HTR-8/SVneo (cell line): Measurements from ENCODE around the gene CEACAM19.
"Not testable (repeated sequence)": the region's sequence is repeated elsewhere in the genome, so short reads cannot be mapped to it uniquely, and the experiment has no call there.

Experiments used
- DNase-seq: peaks from one replicate; pipeline ENCODE4 v3.0.0; 2011; ENCODE audit warnings: low spot score, mixed read lengths; ENCODE audit not compliant: insufficient read length
- FAIRE-seq: peaks from 2 replicates; lab custom pipeline; 2011; peaks lifted over from hg19 to GRCh38; lab: Jason Lieb, UNC

CEACAM19 gene, protein sequence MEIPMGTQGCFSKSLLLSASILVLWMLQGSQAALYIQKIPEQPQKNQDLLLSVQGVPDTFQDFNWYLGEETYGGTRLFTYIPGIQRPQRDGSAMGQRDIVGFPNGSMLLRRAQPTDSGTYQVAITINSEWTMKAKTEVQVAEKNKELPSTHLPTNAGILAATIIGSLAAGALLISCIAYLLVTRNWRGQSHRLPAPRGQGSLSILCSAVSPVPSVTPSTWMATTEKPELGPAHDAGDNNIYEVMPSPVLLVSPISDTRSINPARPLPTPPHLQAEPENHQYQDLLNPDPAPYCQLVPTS

DNA sequence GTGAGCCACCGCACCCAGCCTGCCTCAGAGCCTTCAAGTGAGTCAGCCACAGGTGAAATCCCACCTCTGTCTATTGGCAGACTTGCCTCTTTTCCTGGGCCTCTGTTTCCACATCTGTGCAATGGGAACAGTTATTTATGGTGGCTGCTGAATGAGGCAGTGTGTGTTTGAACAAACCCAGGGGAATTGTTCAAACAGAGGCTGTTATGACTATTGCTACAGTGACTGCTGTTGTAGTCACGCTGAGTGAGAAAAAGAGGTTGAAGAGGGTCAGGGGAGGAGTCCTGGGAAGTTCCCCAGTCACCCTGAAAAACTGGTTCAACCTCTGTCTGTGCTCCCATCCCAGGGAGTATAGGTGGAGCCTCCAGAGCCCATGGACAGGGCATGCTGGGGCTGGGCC lies at the start of gene CEACAM19:
CEACAM19 (plus strand) TSS at position 83 of the 400 bp plus-strand sequence. CDS start 450 bp downstream, outside the sequence.
- FAIRE-seq (no peak), DNase-seq (no peak)

DNA sequence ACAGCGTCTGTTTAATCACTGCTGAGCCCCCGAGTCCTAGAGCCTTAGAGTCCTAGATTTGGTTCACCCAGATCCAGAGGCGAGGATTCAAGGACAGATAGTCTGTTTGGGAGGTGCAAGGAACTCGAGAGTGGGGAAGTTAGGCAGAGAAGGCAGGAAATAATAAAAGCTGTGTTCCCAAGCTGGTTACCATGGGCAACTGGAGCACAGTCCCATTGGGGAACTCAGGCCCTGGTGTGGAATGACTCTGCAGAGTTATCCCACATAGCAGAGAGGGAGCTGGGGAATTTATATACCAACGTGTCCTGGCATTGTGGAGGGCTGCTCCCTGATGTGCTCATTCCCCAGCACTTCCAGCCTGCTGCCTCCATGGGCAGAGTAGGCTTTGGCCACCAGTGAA lies 48.2 kb upstream of the CEACAM19 start:
- FAIRE-seq (no peak), DNase-seq (no peak)

DNA sequence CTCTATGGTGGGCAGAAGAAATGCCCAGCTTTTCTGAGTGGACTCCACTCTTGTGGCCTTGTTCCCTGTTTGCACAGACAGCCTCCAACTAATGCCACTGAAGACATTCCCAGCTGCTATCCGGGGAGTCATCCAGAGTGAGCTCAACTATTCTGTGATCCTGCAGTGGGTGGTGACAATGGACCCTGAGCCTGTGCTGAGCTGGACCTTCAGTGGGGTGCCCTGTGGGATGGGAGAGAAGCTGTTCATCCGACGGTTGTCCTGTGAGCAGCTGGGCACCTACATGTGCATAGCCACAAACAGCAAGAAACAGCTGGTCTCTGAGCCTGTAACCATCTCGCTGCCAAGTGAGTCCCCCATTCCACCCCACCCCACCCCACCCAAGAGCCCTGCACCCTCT lies 47.7 kb upstream of the CEACAM19 start:
- FAIRE-seq: no peak
- no peak for DNase-seq

DNA sequence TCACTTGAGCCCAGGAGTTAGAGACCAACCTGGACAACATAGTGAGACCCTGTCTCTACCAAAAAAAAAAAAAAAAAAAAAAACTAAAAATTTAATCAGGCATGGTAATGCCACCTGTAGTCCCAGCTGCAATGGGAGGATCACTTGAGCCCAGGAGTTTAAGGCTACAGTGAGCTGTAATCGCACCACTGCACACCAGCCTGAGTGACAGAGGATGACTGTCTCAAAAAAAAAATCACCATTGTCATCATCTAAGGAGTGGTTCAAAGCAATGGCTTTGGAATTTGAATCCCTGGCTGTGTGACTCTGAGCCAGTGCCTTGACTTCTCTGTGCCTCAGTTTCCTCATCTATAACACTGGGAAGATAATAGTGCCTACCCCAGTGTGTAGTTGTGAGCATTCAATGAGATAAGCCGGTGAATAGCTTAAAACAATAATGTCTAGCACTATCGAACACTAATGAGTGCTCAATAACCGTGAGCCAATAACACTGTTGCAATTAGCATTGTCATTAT lies 46.4 kb upstream of the CEACAM19 start:
- no peak for DNase-seq
- no peak for FAIRE-seq

DNA sequence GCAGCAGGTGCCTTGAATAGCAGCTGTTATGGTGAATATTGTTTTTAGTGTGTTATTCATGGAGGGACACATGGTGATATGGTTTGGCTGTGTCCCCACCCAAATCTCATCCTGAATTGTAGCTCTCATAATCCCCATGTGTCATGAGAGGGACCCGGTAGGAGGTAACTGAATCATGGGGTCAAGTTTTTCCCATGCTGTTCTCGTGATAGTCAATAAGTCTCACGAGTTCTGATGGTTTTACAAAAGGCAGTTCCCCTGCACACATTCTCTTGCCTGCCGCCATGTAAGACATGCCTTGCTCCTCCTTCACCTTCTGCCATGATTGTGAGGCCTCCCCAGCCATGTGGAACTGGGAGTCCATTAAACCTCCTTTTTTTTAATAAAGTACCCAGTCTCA lies 45.6 kb upstream of the CEACAM19 start:
- DNase-seq, FAIRE-seq: not testable (repeated sequence)

DNA sequence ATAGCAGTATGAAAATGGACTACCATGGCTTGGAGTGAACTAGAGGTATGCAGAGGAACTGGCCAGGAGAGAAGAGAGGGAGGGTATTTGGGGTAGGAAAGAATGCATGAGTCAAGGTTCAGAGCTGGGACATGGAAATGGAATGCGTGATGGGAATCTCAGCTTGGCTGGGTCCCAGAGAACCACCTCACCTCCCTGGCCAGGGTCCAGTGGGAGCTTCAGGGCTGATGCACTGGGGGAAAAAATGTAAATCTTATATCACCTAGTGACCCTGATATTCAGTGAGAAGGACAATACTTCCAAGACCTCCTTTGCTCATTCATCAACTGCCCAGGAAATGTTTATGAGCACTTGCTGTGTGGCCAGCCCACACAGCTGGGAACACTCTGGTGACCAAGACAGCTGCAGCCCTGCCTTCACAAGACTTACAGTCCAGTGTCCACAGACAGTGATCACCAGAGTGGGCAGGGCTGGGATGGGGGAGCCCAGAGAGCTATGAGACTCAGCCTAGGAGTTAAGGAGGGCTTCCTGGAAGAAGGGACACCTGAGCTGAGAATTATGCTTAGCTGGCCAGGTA lies 45.1 kb upstream of the CEACAM19 start:
- FAIRE-seq (peak; percentile 98), DNase-seq (peak; percentile 69)

DNA sequence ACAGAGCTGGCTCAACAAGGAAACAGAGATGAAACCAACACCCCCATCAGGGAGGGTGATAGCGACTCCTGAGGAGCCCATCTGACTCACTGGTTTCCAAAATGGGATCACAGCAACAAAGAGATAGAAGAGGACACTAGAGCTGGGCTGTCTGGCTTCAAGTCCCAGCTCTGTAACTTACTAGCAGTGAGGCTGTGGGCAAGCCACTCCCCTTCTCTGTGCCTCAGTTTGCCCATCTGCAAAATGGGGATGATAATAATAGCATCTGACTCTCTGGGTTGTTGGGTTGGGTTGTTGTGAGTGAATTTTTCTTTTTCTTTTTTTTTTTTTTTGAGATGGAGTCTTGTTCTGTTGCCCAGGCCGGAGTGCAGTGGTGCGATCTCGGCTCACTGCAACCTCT lies 43.7 kb upstream of the CEACAM19 start:
- DNase-seq (no peak), FAIRE-seq (no peak)

DNA sequence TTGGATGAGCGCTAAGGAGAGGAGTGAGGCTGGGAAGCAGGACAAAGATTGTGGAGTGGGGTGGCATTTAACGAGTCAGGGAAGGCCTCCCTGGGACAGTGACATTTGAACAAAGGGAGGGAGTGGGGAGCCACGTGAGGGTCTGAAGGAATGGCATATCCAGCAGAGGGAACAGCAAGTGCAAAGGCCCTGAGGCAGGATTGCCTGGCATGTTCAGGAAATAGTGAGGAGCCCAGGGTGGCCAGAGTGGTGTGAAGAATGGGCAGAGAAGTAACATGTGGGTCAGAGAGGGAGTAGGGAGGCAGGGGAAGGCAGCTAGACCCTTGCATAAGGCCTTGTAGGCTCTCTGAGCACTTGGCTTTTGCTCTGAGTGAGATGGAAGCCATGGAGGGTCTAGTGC lies 42.5 kb upstream of the CEACAM19 start:
- no peak for FAIRE-seq
- no peak for DNase-seq

DNA sequence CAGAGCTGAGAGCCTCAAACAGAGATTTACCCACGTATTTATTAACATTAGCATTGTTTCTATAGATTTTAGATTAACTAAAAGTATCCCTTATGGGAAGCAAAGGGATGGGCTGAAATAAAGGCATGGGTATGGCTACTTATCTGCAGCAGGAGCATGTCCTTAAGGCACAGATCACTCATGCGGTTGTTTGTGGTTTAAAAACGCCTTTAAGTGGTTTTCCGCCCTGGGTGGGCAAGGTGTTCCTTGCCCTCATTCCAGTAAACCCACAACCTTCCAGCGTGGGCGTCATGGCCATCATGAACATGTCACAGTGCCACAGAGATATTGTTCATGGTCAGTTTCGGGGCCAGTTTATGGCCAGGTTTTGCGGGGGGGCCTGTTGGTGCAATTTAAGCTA lies 39.7 kb upstream of the CEACAM19 start:
- DNase-seq, FAIRE-seq: not testable (repeated sequence)

DNA sequence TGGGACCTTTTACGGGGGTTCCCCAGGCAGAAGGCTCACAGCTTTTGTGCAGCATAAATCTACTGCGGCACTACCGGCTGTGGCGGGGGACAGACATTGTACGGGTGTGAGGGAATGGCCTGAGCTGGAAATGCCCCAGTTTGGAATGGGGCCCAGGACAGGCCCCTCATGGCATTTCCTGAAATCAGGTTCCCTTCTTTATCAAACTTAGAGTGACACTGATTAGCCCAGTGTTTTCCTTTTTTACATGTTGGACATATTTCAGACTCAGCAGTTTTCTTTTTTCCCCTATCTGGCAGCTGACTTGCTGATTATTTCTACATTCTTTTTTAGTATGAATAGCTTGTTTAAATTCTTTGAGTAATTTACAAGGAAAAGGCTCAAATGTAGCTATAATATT lies 37.2 kb upstream of the CEACAM19 start:
- DNase-seq, FAIRE-seq: not testable (repeated sequence)

DNA sequence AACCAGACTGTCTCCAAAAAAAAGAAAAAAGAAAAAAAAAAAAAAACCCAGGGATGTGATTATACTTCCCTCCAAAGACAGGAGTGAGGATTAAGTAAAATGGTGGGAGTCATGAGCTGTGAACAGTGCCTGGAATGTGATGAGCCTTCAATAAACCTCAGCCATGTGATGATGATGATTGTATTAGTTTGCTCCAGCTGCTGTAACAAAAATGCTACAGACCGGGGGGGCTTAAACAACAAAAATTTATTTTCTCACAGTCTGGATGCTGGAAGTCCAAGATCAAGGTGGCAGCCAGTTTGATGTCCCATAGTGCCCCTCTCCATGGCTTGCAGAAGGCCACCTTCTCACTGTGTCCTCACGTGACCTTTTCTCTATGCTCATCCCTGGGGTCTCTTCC lies 36.5 kb upstream of the CEACAM19 start:
- FAIRE-seq (no peak), DNase-seq (no peak)

DNA sequence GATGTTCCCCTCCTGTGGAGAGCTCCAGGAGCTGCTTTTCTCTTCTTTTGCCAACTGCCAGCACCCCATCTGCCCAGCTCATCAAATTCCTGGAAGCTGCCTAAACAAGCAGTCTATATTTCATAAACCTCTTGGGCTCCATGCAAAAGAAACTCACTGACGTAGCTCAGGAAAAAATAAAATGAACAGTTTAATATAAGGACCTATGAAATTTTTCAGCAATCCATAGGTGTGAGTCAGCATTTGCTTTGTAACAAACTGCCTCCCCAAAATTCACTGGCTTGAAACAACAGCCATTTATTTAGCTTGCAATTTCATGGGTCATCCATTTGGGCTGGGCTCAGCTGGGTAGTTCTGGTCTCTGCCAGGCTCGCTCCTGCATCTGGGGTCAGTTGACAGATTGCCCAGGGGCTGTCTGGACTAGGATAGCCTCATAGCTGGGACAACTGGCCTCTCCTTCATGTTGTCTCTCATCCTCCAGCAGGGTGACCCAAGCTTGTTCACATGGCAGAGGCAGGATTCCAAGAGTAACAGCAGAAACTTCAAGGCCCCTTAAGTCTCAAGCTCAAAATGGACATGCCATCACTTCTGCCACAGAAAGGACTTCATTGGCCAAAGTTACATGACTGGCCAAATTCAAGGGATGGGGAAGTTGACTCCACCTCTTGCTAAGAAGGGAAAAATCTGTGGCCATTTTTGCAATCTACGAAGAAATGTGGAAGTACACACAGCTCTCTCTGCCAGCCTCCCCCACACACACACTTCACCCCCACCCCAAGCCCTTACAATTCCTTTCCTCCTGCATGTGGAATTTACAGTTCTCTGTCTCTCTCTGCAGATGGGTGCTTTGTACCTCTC lies 35.5 kb upstream of the CEACAM19 start:
- no peak for FAIRE-seq
- no peak for DNase-seq

DNA sequence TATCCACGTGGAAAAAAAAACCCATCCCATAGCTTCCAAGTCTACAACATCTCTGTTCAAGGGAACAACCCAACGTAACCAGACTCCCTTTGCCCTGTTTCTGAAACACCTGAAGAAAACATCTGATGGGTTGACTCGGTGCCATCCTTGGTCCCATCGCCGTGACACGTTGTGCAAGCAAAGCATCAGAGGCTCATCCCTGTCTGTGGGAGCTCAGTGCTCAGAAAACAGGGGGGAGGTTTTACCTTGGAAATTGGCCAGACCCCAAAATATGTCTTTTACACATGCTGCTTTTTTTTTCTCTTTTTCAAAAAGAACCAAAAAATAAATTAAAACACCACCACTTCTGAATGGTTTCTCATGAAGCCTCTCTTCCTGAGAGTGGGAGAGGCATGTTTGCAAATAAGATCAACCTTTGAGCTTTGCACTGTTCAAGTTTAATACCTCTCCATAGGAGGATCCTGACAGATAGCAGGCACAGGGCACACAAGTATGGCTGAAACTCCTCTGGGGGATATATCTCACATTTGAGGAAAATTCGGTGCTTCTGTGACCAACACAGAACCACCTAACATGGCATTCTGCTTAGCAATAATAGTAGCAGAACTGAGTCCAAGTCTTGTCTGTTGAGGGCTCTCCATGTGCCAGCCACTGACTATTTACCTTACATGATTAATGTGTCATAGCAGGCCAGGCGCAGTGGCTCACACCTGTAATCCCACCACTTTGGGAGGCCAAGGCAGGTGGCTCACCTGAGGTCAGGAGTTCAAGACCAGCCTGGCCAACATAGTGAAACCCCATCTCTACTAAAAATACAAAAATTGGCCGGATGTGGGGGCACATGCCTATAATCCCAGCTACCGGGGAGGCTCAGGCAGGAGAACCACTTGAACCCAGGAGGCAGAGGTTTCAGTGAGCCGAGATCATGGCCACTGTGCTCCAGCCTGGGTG lies 34.6 kb upstream of the CEACAM19 start:
- DNase-seq: no peak
- FAIRE-seq: no peak

DNA sequence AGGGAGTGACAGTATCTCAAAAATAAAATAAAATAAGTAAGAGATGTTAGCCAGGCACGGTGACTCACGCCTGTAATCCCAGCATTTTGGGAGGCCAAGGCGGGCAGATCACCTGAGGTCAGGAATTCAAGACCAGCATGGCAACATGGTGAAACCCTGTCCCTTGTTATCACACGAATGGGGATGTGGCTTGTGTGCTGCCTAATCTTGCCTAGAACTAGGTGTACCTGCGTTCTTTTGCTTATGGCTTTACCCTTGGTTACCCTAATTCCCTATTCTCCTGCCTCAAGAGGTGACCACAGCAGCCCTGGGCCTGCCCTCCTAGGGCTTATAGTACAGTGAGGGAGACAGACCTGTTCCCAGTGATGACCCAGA lies 33.9 kb upstream of the CEACAM19 start:
- FAIRE-seq: no peak
- DNase-seq: no peak

DNA sequence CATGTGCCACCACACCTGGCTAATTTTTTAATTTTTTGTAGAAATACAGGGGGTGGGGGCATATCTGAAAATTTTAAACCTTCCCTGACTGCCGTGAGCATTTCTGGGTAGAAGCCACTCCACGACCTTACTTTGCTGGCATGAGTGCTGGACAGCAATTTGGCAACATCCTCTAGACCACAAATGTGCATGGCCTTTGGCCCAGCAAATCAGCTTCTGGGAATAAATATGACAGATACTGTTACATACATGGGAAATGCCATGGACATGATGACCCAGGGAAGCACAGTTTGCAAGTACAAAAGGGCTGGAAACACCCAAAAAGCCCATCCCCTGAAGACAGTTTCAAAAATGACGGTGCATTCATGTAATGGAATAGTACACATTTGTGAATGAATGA lies 30.8 kb upstream of the CEACAM19 start:
- DNase-seq (no peak), FAIRE-seq (no peak)

DNA sequence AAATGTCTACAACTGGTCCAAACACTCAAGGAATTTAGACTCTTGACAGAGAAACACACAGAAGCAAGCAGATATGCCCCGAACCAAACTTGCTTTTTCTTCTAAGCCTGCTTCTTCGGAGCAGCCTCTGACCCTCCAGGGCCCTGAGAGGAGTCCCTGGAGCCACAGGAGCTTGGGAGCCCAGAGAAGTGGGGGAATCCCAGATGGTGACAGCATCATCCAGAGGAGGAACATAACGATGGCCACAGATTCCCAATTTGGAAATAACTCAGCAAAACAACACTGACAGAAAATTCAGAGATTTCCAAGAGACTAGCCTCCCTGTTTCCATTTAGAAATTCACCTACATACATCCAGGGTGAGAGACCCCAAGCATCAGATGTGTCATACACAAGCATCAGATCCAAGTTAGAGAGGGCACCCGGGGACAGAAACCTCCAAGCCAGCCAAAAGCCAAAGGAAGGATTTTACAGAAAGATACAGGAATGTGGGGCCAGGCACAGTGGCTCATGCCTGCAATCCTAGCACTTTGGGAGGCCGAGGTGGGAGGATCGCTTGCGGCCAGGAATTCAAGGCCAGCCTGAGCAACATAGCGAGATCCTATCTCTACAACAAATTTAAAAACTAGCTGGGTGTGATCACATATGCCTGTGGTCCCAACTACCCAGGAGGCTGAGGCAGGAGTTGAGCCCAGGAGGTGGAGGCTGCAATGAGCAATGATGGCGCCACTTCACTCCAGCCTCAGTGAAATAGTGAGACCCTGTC lies 29.6 kb upstream of the CEACAM19 start:
- FAIRE-seq: no peak
- no peak for DNase-seq

DNA sequence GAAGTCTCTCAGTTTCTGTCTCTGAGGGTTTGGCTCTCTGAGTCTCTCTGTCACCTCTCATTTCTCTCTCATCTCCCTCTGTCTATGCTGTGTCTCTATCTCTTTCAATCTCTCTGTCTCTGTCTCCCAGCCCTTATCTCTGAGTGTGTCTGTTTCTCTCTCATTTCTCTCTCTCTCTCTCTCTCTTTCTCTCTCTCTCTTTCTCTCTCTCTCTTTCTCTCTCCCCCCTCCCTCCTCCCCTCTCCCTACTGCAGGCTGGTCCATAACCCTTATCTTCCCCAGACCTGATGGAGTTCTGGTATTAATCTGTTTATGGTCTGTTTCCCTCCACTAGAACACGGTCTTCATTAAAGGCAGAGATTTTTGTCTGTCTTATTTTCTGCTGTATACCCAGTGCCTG lies 28.9 kb upstream of the CEACAM19 start:
- FAIRE-seq (no peak), DNase-seq (no peak)

DNA sequence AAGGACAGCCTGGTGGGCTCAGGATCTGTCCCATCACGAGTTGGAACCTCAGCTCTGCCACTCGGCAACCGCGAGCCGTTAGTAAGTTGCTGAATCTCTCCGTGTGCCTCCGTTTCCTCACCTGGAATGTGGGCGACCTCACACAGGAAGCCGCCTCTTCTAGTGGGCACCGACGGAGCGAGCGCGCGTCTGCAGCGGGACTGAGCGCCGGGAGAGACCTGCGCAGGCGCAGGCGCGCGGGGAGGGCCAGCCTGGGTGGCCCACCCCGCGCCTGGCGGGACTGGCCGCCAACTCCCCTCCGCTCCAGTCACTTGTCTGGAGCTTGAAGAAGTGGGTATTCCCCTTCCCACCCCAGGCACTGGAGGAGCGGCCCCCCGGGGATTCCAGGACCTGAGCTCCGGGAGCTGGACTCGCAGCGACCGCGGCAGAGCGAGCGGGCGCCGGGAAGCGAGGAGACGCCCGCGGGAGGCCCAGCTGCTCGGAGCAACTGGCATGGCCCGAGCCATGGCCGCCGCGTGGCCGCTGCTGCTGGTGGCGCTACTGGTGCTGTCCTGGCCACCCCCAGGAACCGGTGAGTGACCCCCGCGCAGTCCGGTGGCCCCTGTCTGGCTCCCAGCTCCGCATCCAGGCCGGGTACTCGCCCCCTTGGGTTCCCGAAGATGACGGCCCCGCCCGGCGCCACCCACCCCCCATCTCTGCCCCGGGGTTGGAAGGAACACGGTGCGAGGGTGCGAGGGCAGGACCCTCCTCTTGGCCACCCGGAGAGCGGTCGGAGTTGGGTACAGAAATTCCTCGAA lies 27.5 kb upstream of the CEACAM19 start, which contains the start of gene PVR:
PVR (plus strand) TSS at position 306 of the 797 bp plus-strand sequence; CDS start at position 493, 187 bp downstream.
- DNase-seq: peak; percentile 82
- peak; percentile 28 for FAIRE-seq
